HTERT RPE-1 (cell line): Measurements from ENCODE around the gene ACO1.

Experiments
- in situ Hi-C: fragments of 300-500 bp; cut with MboI; formaldehyde crosslinking; loops from 4 replicates; pipeline ENCODE4 v1.14.3; 2020; ENCODE audit warnings: low sequenced_read_pairs

ACO1 gene

DNA sequence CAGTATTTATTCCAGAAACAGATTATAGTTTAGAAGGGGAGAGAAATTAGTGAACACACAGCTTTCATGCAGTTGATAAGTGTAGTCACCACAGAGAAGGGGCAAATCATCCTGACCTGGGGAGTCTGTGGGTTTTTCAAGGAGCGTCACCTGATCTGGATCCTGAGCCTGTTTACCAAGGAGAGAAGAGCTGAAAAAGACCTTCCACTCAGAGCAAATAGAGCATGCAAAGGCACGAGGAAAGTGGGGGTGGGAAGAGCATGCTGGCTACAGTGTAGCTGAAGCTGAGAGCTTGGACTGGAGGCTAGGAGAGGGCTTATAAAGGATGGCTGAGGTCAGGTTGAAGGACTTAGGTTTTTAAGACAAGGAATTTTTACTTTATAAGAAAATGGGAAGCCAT lies 30.4 kb downstream of the ACO1 start:
- in situ Hi-C loops, result no loop called here

GRCh38 chr9:32419921-32420320 lies 35.5 kb downstream of the ACO1 start:
- in situ Hi-C loops, result no loop called here

GRCh38 chr9:32422237-32422806 lies 37.9 kb downstream of the ACO1 start:
- in situ Hi-C loops, result no loop called here

DNA sequence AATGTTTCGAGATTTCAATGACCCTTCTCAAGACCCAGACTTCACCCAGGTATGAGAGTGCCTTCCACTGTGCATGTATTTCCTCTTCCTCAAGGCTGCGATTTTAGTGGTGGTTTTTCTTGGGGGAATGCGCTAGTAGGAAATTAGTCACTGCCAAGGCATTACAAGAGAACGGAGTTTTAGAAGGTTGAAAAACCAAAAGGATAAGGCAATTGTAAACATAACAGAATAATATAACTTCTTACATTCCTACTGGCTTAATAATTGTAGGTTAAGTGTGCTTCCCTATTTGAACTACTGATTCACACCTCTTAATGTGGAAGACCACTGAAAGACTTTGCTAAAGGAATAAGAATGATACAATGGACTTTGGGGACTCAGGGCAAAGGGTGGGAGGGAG lies 38.9 kb downstream of the ACO1 start:
- in situ Hi-C loops, result no loop called here

GRCh38 chr9:32424616-32425015 lies 40.2 kb downstream of the ACO1 start:
- in situ Hi-C loops, result no loop called here

DNA sequence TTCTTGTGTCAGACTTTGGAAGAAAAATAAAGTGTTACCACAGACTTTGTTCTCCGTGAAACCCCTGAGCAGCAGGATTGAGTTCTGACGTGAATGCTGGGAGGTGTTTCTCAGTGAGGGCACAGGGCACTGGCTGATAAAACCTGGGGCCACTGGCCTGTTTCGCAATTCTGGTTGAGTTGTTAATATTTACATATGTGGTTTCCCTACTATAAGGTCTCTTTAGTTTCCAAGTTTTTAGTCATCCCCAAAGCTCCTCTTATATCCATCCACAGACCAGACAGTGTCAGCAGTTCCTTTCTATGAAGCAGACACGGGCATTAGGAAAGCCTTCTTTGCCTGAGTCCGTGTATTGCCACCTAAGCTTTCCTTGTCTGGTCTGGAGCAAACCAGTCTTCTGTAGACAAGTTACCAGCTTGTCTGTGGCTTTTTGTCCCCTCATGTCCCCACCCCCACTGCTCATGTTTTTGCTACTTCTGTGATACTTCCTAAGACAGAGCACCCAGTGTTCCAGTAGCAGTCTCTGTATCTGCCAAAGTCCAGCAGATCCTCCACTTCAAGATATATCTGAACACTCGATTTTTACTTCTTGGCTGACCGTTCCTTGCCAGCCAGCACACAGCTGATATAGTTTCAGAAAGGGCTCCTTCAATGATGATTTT lies 42.0 kb downstream of the ACO1 start:
- in situ Hi-C loops, result no loop called here

GRCh38 chr9:32427111-32427873 lies 42.8 kb downstream of the ACO1 start:
- in situ Hi-C loops, result no loop called here

DNA sequence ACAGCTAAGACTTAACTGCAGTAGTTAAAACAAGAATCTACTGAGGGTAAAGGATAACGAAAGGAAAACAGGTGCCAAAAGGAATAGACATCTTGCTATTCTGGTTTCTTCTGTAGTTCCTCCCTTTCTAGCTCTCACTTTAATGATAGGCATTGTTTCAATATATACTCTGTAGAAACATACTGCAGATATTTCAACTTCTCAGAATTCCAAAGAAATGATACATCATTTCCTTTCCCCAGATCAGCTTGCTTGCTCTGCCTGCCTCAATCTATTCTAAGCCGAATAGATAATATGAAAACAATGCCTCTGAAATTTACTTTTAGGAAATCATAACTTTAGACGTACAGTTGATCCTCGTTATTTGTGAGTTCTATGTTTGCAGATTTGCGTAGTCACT lies 46.3 kb downstream of the ACO1 start:
- in situ Hi-C loops, result no loop called here

DNA sequence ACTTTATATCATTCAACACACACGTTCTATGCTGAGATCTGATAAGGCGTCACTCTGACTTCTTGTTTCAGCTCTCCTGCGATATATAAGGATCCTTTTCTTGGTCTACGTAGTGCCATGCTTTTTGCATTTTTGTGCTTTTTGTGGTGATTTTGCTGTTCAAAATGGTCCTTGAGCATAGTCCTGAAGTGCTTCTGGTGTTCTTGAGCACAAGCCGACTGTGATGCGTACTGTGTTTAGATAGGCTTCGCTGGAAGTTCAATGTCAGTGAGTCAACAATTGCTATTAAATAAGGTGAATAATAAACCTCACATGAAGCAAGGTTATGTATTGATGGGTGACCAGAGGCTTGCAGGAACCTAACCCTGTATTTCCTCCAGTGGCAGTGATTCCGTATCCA lies 46.8 kb downstream of the ACO1 start:
- in situ Hi-C loops, result no loop called here

GRCh38 chr9:32431940-32432555 lies 47.6 kb downstream of the ACO1 start:
- in situ Hi-C loops, result no loop called here

DNA sequence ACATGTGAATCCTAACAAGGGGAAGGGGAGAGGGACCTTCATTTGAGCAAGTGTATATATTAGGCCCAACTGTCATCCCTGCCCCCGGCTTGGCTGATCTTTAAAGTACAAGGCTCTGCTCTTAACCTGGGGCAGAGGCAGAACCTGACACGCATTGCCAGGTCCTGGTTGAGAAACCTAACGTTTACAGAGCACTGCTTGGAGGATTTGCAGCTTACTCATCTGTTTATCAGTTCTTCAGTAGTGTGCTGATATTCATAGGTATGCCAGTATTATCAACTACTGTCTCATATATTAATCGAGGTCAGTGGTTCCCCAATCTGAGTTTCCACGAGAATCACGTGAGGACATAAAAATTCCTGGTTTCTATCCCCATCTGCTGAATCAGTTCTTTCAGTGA lies 50.4 kb downstream of the ACO1 start:
- in situ Hi-C loops, result no loop called here

DNA sequence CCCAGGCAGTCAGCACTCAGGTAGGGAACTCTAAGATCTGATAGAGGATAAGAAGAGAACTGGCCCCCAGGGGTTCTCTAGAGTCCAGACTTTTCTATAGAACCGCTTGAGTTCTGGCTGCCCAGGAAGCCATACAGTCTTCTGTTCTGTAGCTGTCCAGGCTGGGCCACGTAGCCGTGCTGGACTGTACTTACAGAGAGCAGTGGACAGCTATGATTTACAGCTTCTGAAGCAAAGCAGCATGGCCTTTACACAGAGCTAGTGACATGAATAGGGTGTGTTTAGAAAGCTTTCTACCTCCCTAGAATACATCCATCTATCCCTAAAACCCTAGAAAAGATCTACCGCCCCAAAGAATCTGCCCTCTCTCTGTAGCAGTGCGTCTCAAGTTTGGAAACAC lies 57.2 kb downstream of the ACO1 start:
- in situ Hi-C loops, result no loop called here

- in situ Hi-C loops, result no loop called here
These were observed 58.0 kb downstream of the ACO1 start for GRCh38 chr9:32442433-32442832.

- in situ Hi-C loops, result no loop called here
These were observed 65.5 kb downstream of the ACO1 start for GRCh38 chr9:32449969-32450368.

DNA sequence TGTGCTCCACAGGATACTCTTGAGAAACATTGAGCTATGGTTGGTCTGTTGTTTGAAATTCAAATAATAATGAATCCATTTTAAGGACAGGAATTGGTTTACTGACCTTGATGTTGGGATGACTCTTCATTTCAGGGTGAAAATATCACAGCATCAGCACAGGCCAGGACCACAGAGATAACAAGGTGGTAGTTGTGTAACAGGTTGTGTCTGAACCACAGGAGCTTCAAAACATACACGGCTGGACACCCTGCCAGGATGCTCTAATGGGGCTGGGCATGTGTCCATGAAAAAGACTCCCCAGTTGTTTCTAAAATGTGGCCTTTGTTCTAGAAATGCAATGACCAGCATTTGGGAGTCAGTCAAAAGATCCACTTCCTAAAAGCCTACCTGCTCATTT lies 69.8 kb downstream of the ACO1 start:
- in situ Hi-C loops, result no loop called here

DNA sequence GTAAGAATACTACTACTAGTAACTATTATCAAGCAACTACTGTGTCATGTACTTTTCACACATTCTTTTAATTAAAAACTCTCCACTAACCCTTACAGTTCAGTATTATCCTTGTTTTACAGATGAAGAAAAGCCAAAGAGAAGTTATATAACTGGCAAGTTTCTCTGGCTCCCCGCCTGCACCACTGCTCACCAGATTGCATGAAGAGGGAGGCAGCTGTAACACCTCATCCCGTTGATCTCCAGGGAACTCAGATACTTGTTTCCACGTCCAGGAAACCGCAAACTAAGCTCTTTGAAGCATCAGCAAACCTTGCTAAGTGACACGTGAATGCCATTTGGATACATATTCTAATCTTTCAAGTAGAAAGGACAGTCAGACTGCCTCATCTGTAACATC lies 71.3 kb downstream of the ACO1 start:
- in situ Hi-C loops, result no loop called here

DNA sequence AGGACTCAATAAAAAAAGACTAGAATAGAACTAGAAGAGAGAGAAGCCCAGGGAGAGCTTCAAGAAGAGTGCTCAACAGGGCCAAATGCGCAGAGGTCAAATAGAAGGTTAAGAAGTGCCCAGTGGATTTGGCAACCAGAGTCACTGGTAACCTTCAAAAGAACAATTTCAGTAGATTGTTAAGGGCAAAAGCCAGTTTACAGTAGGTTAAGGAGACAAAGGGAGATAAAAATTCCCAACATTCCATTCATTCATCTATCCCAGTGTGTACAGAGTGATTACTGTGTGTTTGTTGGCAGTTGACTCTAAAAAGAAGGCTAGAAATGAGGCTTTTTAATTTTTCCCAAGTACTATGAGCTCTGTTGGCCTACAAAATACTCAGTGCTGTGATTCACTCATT lies 72.1 kb downstream of the ACO1 start:
- in situ Hi-C loops, result no loop called here

DNA sequence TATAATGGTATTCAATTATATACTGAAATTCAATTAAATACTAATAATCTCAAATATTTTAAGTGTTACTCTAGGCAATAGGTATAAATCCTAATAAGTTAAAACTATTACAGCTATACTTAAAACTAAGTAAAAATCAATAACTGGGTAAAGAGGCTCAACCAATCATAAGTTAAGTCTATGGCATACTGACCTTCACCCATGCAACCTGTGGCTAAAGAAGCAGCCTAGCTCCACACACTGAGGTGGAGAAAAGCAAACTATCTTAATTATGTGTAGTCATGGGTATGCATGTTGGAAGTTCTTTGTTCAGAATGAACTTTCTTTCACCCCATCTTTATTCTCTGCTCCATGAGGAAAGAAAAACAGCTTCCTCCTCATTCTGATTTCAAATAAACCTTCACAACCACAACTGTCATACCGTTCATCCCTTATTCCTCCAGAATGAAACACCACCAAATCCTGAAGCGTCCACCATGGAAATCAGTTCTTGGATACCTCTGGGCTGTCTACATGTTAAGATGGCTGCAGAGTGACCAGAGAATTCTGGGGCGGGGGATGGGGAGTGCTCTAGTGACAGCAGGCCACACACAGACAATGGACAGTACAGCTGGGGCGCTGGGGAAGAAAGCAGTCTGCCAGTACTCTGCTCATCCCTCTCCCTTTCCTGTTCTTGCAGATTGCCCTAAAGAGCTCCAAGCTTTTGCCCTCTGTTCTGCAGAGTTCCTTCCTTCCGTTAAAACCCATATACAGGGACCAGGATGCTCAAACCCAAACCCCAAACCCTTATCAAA lies 79.3 kb downstream of the ACO1 start:
- in situ Hi-C loops, result no loop called here

GRCh38 chr9:32468740-32469139 lies 84.3 kb downstream of the ACO1 start:
- in situ Hi-C loops, result no loop called here

DNA sequence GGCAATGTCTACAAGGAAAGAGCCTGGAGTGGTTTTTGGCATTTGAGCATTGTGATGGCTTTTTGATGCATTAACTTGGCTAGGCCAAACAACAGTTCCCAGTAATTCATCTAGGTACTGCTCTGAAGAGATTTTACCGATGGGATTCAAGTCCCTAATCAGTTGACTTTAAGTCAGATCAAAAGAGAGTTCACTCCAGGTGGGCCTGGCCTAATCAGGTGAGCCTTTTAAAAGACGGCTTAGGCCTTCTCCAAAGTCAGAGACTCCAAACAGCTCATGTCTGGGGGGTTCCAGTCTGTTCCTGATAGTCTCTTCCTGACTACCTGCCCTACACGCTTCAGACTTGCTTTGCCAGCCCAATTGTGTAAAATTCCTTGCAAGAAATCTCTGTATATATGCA lies 87.9 kb downstream of the ACO1 start:
- in situ Hi-C loops, result no loop called here

GRCh38 chr9:32483343-32483742 lies 98.9 kb downstream of the ACO1 start:
- in situ Hi-C loops, result no loop called here
